Activated CD4-positive, alpha-beta T cell treated with anti-CD3 and anti-CD28 coated beads, Interleukin-10, Interleukin-2, amounts not matched to agents 100 ng/mL and 50 ng/mL, durations not matched to agents 16 hours and 8 hours (primary cell): ENCODE measurements around the gene RANBP17.

Experiments used
- DNase-seq: peaks from one replicate; pipeline ENCODE4 v3.0.0-alpha.2; 2020

RANBP17 gene

GRCh38 chr5:171102877-171103610 is 241.2 kb downstream of the RANBP17 start:
- DNase-seq, result no peak

- no peak for DNase-seq
Measured at GRCh38 chr5:171107669-171108068, 245.9 kb downstream of the RANBP17 start.

GRCh38 chr5:171115519-171115918 is 253.7 kb downstream of the RANBP17 start:
- no peak for DNase-seq

- DNase-seq, result no peak
Measured at GRCh38 chr5:171116719-171117118, 254.9 kb downstream of the RANBP17 start.

GRCh38 chr5:171120986-171121622 is 259.3 kb downstream of the RANBP17 start:
- DNase-seq, result no peak

- DNase-seq, result no peak
Measured at GRCh38 chr5:171121638-171122037, 259.8 kb downstream of the RANBP17 start.

GRCh38 chr5:171122372-171122771 is 260.6 kb downstream of the RANBP17 start:
- no peak for DNase-seq

- no peak for DNase-seq
Measured at GRCh38 chr5:171123417-171123816, 261.6 kb downstream of the RANBP17 start.

- no peak for DNase-seq
Measured at GRCh38 chr5:171127314-171127713, 265.5 kb downstream of the RANBP17 start.

- DNase-seq, result no peak
Measured at GRCh38 chr5:171128136-171128535, 266.3 kb downstream of the RANBP17 start.

- DNase-seq, result no peak
Measured at GRCh38 chr5:171129308-171129707, 267.5 kb downstream of the RANBP17 start.

GRCh38 chr5:171131497-171131896 is 269.7 kb downstream of the RANBP17 start:
- DNase-seq, result no peak

- no peak for DNase-seq
Measured at GRCh38 chr5:171137768-171138525, 276.1 kb downstream of the RANBP17 start.

- DNase-seq, result no peak
Measured at GRCh38 chr5:171139227-171139626, 277.4 kb downstream of the RANBP17 start.

- DNase-seq, result no peak
Measured at GRCh38 chr5:171142617-171143016, 280.8 kb downstream of the RANBP17 start.

- DNase-seq, result no peak
Measured at GRCh38 chr5:171143171-171143570, 281.4 kb downstream of the RANBP17 start.

GRCh38 chr5:171143926-171144325 is 282.1 kb downstream of the RANBP17 start:
- DNase-seq, result no peak

- DNase-seq, result no peak
Measured at GRCh38 chr5:171149333-171149732, 287.5 kb downstream of the RANBP17 start.

- no peak for DNase-seq
Measured at GRCh38 chr5:171149772-171150171, 288.0 kb downstream of the RANBP17 start.

- DNase-seq, result no peak
Measured at GRCh38 chr5:171152382-171152781, 290.6 kb downstream of the RANBP17 start.

- no peak for DNase-seq
Measured at GRCh38 chr5:171155621-171156020, 293.8 kb downstream of the RANBP17 start.

- DNase-seq, result no peak
Measured at GRCh38 chr5:171157276-171157675, 295.5 kb downstream of the RANBP17 start.

- no peak for DNase-seq
Measured at GRCh38 chr5:171157775-171158174, 296.0 kb downstream of the RANBP17 start.

GRCh38 chr5:171158581-171158980 is 296.8 kb downstream of the RANBP17 start:
- DNase-seq, result no peak
